Right kidney (tissue), 1 donor: ENCODE results near the gene SERPINE2.
"Not testable (repeated sequence)": the region's sequence is repeated elsewhere in the genome, so short reads cannot be mapped to it uniquely, and the experiment has no call there.

Source experiments
- DNase-seq: peaks from one replicate; pipeline ENCODE4 v3.0.0-alpha.2; 2016

Gene SERPINE2

GRCh38 chr2:224014336-224014735 is 24.8 kb downstream of the SERPINE2 start:
- DNase-seq, result no peak

GRCh38 chr2:224011837-224012236 is 27.2 kb downstream of the SERPINE2 start:
- no peak for DNase-seq

- no peak for DNase-seq
Observed at GRCh38 chr2:224009605-224010315, 29.3 kb downstream of the SERPINE2 start.

DNA sequence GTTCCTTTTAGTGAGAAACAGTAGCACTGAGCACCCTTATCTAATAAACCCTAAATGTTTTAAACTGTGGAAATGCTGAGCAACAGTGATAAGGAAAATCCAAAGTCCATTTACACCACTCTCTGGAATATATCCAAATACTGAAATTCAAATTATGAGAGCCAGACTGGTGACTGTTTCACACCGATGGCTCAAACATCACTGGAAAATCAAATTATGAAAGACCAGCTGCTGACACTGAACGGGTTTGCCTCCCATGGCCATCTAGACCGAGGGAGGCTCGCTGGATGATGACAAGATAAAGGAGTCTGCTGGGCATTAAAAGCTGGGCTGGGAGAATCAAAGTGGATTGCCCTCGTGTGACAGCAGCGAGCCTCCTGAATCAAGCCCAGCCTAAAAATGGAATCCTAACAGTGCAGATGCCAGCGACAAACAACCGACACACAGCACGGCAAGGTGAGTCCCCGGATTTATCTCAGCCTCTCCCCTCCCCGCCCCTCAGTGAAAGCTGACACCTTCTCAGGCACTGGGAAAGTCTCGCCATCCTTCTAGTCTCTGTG is 30.3 kb downstream of the SERPINE2 start:
- no peak for DNase-seq

DNA sequence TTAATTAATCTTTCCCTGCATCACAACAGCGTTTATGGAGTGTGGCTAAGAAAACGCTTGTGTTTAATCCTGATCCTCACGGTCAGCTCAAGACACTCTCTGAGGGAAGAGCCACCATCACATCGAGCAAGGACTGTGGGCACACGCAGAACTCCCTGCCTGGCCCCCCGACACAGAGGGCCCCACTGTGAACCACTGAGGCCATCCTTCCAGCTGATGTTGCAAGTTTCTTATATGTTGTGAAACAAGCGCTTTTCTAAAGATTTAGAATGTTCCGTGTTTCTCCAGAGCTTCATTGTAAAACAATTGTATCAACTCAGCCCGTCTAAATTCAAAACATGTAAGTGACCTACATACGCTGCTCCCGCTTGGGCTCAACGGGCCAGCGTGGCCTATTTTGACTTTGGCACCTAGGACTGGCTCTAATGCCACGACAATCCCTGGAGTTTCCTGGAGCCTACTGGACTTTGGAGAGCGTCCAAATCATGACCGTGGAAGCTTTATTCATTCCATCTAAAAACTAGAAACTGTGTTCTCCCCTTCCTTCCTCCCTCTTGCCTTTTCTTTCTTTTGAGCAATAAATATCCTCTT is 34.9 kb downstream of the SERPINE2 start:
- no peak for DNase-seq

GRCh38 chr2:224000662-224001061 is 38.4 kb downstream of the SERPINE2 start:
- not testable (repeated sequence) for DNase-seq

GRCh38 chr2:223999862-224000261 is 39.2 kb downstream of the SERPINE2 start:
- no peak for DNase-seq

DNA sequence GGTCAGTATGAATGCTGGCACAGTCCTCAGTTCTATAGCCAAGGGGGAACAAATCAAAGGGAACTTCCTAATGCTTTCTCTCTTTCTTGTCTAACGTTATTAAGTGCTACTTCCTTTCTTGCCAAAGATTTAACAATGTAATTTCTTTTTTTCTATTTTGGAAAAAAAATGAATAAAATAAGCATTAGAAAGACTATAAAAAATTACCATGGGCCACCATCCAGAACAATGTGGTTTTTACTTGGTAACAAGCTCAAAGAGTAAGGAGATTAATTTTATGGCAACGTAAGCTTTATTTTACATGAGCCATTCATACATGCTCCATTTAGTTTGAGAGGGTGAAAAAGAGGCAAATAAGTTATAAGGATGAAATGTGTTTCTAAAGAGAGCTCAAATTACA is 40.1 kb downstream of the SERPINE2 start:
- no peak for DNase-seq

DNA sequence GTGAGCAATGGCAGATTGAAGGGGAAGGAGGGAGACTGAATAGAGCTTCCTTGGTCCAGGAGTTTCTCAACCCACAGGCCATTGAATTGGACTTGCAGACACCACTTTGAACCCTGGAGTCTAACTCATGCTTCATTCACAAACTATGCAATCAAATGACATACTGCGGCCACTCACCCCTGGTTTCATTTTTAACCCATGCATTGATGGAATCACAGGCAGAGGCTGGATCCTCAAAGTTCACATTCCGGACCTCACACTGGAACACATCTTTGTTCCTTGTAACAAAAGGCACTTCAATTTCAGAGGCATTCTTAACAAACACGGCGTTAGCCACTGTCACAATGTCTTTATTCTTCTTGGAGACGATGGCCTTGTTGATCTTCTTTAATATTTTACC is 41.1 kb downstream of the SERPINE2 start:
- no peak for DNase-seq

- no peak for DNase-seq
Observed at GRCh38 chr2:223996391-223996790, 42.7 kb downstream of the SERPINE2 start.

DNA sequence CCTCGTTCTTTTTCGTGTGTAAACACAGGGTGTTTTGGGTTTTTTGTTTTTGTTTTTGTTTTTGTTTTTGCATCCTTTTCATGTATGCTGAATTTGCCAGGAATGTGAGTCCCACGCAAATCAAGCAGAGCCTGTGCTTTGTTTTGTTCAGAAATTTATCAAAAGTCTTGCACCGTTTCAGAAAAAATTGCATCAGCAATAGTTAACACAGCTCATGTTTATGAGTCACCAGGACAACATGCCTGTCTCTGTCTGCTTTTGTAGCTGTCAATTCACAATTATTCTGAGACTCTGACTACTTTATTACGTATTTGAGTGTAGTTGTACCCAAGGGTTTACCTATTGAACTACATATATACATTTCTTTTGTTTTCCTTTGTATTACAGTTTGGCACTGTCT is 43.5 kb downstream of the SERPINE2 start:
- no peak for DNase-seq

- DNase-seq, result no peak
Observed at GRCh38 chr2:223994562-223995162, 44.4 kb downstream of the SERPINE2 start.

GRCh38 chr2:223993634-223994232 is 45.4 kb downstream of the SERPINE2 start:
- peak; percentile 37 for DNase-seq

GRCh38 chr2:223991611-223992010 is 47.5 kb downstream of the SERPINE2 start:
- DNase-seq, result no peak

DNA sequence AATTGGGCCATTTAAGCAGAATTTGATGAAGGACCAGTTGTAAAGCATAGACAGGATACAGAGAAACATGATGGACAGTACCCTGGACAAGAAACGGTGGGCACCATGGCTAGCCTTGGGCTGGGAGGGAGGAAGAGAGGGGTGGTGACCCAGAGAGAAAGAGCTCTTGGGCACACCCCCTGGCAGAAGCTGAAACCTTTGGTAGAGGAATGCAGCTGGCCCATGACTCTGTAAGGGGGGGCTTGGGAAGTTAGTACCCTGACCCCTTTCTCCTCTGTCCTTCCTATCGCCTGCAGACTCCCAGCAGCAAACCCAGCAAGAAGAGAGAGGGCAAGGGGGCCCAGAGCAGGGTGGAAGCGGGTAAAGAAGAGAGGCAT is 49.2 kb downstream of the SERPINE2 start:
- DNase-seq, result peak; percentile 35

DNA sequence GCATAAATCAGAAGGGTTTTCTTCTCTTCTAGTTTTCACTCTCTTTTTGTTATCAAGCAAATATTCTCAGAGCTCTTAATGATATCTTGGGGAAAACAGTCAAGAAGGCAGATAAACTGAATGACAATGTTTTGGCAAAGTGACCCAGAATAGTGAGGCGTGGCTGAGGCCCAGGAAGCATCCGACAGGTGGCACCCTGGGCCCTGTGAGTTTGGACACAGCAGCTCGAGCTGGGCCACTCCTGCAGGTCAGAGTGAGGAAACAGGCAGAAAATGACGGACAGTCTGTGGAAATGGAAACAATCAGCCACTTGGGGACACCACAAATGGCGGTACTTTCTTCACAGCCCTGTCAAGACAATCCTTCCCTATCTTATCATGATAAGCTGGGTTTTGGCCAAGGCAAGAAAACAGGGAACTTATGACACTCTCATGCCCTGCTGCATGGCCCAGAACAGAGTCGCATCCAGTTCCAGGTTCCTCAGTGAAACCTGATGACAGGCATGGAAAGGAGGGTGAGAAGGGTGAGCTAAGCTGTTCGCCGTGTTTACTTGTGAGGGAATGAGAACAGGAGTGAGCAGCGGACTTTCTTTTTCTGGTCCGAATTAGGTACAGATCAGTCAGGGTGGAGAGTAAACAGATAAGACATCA is 49.8 kb downstream of the SERPINE2 start:
- DNase-seq, result peak; percentile 26

DNA sequence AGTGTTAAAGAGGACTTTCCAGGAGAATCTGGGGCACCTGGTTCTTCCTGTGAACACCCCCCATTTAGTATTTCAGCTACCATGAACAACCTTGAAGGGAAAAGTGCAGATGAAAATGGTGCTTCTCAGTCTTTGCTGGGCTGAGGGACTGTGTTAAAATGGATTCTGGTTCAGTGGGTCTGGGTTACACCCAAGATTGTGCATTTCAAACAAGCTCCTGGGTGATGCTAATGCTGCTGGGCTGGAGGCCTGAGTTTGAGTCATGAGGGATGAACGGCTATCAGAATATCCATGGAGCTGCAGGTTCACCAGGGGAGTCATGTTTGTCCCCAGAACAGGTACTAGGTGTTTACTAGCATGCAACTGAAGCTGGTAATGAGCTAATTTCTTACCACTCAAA is 57.8 kb downstream of the SERPINE2 start:
- no peak for DNase-seq

DNA sequence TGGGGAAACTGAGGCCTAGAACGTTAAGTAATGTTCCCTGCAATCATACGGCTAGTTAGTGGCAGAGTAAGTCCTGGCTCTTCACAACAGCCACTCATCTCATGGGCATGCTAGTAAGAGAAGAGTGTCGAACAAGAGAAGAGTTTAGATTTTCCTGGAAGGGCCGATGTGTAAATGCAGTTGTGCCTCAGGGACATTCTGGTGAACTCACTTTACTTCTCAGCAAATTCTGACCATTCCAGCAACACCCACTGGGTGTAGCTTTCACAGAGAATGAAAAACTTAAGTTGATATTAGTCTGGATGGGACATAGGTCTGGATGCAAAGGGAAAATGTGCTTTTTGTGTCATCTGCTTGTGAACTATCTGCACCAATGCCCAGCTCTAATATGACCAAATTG is 58.3 kb downstream of the SERPINE2 start:
- no peak for DNase-seq

DNA sequence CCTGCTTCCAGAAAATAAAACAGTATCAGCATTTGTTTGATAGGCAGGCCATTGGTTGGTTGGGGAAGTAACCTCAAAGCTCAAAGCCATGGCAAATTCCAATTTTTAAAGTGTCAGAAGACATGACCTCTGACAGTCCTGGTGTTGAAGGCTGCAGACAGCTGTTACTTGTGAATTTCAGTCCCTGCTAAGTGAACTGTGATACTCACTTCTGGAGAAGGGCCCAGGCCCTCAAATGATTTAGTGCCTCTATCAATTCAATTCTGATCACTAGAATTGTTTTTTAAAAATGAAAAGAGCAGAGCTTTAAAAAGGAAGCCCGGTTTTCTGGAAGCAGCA is 58.7 kb downstream of the SERPINE2 start:
- DNase-seq, result no peak

DNA sequence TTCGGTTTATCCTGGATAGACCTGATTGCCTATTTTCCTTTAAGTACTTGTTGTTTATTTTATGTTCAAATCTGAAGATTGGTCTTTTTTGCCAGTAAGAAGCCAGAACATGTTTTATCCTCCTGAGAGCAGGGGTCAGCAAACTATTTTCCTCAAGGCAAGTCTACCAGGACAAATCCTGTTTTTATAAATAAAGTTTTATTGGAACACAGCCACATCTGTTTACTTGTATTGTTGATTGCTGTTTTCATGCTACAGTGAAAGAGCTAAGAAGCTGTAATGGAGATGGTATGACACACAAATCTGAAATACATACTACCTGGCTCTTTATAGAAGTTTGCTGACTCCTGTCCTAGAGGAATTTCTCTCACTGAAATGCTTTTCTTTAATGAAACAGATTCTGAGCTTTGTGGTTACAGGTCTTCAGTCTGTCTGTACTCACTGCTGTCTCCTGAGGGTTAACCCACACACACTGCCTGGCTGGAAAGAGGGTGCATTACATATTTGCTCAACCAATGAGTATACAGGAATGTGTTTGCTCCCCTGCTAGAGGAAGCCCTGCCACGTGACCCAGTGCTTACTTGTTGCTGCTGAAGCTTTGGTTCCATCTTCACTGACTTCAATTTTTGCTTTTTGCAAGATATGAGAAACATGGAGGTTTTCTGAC is 59.2 kb downstream of the SERPINE2 start:
- DNase-seq, result no peak

DNA sequence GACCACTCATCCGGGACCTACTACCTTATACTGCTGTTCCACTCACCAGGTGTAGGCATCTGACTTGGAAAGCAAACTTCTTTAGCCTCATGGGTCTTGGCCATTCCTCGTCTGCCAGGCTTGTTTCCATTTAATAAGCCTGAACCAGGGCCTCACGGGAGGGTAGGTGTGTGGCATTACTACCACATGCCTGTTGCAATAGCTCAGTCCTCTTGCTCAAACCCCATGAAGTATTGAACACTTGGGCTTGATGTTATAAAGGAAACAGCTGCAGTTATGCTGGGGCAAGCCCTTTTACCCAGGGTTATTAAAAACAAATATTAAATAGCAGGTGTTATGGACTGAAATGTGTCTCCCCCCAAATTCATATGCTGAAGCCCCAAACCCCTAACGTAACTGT is 60.6 kb downstream of the SERPINE2 start:
- no peak for DNase-seq

- DNase-seq, result no peak
Observed at GRCh38 chr2:223976635-223977226, 62.4 kb downstream of the SERPINE2 start.
